H1 (cell line): ENCODE data around the gene AQP6. TPM values are rescaled to one million over a fixed set of nuclear protein-coding genes. Genes with fewer than 3 reads are reported as not detected.

ENCODE experiments used
- CTCF ChIA-PET: fragments of 300-600 bp; sonication (Branson Sonifier 250); formaldehyde crosslinking; loops from one replicate; lab custom pipeline; 2021; ENCODE audit not compliant: partially characterized antibody; lab: Charles Lee
- POLR2A ChIA-PET: fragments of 300-600 bp; sonication (Branson Sonifier 250); formaldehyde crosslinking; loops from one replicate; lab custom pipeline; 2021; ENCODE audit warnings: inconsistent platforms; ENCODE audit not compliant: partially characterized antibody; lab: Charles Lee
- DNase-seq, 2 experiments: peaks; one replicate each; pipeline versions ENCODE4 v3.0.0 to v3.0.0-alpha.2; 2010 to 2022; ENCODE audit warnings: low spot score in 2 of 2, low read depth in 1 of 2, mixed read lengths in 1 of 2
- FAIRE-seq: peaks from 2 replicates; lab custom pipeline; 2011; peaks lifted over from hg19 to GRCh38; lab: Jason Lieb, UNC
- H2AFZ ChIP-seq: 2 replicates; pipeline ENCODE4 v1.8.1; 2012; ENCODE audit warnings: low read length, inconsistent platforms
- H2AK5ac ChIP-seq: 2 replicates; pipeline ENCODE4 v1.6.1; 2013; ENCODE audit warnings: low read depth, low read length
- H2BK120ac ChIP-seq: replicated peaks from 2 replicates; pipeline ENCODE3; 2013; ENCODE audit warnings: low read depth, low read length, inconsistent platforms
- H2BK12ac ChIP-seq: 2 replicates; pipeline ENCODE4 v1.6.1; 2013; ENCODE audit warnings: low read depth, low read length
- H2BK15ac ChIP-seq: 2 replicates; pipeline ENCODE4 v1.6.1; 2013; ENCODE audit warnings: low read length
- H2BK20ac ChIP-seq: 2 replicates; pipeline ENCODE4 v1.6.1; 2013; ENCODE audit warnings: low read length
- H2BK5ac ChIP-seq: 2 replicates; pipeline ENCODE4 v1.6.1; 2013; ENCODE audit warnings: low read depth, low read length
- H3K14ac ChIP-seq: 2 replicates; pipeline ENCODE4 v1.6.1; 2013; ENCODE audit warnings: inconsistent platforms; ENCODE audit not compliant: insufficient read length
- H3K18ac ChIP-seq: 2 replicates; pipeline ENCODE4 v1.6.1; 2013; ENCODE audit warnings: low read length; ENCODE audit errors: extremely low read depth
- H3K23ac ChIP-seq: 2 replicates; pipeline ENCODE4 v1.6.1; 2013; ENCODE audit warnings: inconsistent platforms; ENCODE audit not compliant: insufficient read length
- H3K23me2 ChIP-seq: 2 replicates; pipeline ENCODE4 v1.6.1; 2013; ENCODE audit warnings: low read depth, low read length
- H3K27ac ChIP-seq: 2 replicates; pipeline ENCODE4 v1.6.1; 2011; ENCODE audit warnings: low read depth, low read length, inconsistent platforms
- H3K27me3 ChIP-seq, 4 experiments: replicated peaks in 1 of 4; 1 replicate in 1 of 4; 2 replicates in 3 of 4; pipeline versions ENCODE4 v1.6.1 to v1.8.1; 2011 to 2013; ENCODE audit warnings: low read length in 3 of 4, mild to moderate bottlenecking in 3 of 4, inconsistent platforms in 2 of 4, mixed read lengths in 2 of 4, moderate library complexity in 1 of 4; ENCODE audit not compliant: control insufficient read depth in 3 of 4, insufficient read depth in 3 of 4; ENCODE audit errors: extremely low read depth in 1 of 4
- H3K36me3 ChIP-seq, 4 experiments: 2 replicates each; pipeline versions ENCODE4 v1.6.1 to v1.8.1; 2011 to 2013; ENCODE audit warnings: mild to moderate bottlenecking in 4 of 4, low read length in 3 of 4, moderate library complexity in 2 of 4, control low read depth in 1 of 4, inconsistent platforms in 1 of 4; ENCODE audit not compliant: insufficient read depth in 4 of 4, control insufficient read depth in 2 of 4
- H3K4ac ChIP-seq: replicated peaks from 2 replicates; pipeline ENCODE3; 2013; ENCODE audit warnings: low read length, low read depth, mixed read lengths, inconsistent platforms; ENCODE audit not compliant: insufficient read length
- H3K4me1 ChIP-seq, 4 experiments: replicated peaks in 1 of 4; 1 replicate in 1 of 4; 2 replicates in 3 of 4; pipeline versions ENCODE4 v1.6.1 to v1.8.1; 2011 to 2013; ENCODE audit warnings: low read length in 3 of 4, inconsistent platforms in 2 of 4, mixed read lengths in 1 of 4; ENCODE audit not compliant: insufficient read depth in 4 of 4, control insufficient read depth in 3 of 4
- H3K4me2 ChIP-seq, 2 experiments: 2 replicates each; pipeline versions ENCODE4 v1.6.1 to v1.8.1; 2011 to 2013; ENCODE audit warnings: low read depth in 2 of 2, low read length in 2 of 2, control low read depth in 1 of 2, inconsistent platforms in 1 of 2, mild to moderate bottlenecking in 1 of 2; ENCODE audit not compliant: insufficient read depth in 1 of 2
- H3K4me3 ChIP-seq, 4 experiments: fragments of 200-600, 300-600 bp in 1 of 4; sonication (generic), shearing (Covaris generic), sonication (Bioruptor Twin) in 1 of 4; 2 replicates each; pipeline versions ENCODE4 v1.5.1 to v1.8.1; 2011 to 2016; ENCODE audit warnings: low read length in 4 of 4, low read depth in 3 of 4, control low read depth in 2 of 4, inconsistent platforms in 2 of 4, mild to moderate bottlenecking in 2 of 4, mixed read lengths in 1 of 4, moderate library complexity in 1 of 4; ENCODE audit not compliant: insufficient read depth in 2 of 4; ENCODE audit errors: extremely low read depth in 1 of 4
- H3K56ac ChIP-seq: replicated peaks from 2 replicates; pipeline ENCODE3; 2013; ENCODE audit warnings: low read depth, mild to moderate bottlenecking, mixed read lengths, low read length, inconsistent platforms; ENCODE audit not compliant: insufficient read length
- H3K79me1 ChIP-seq: 2 replicates; pipeline ENCODE4 v1.6.1; 2013; ENCODE audit warnings: low read depth, low read length, control low read depth
- H3K79me2 ChIP-seq, 2 experiments: 2 replicates each; pipeline versions ENCODE4 v1.6.1 to v1.8.1; 2012 to 2013; ENCODE audit warnings: low read length in 2 of 2, mild to moderate bottlenecking in 2 of 2, inconsistent platforms in 1 of 2; ENCODE audit not compliant: insufficient read depth in 2 of 2, control insufficient read depth in 1 of 2
- H3K9ac ChIP-seq, 4 experiments: replicated peaks in 1 of 4; 1 replicate in 1 of 4; 2 replicates in 3 of 4; pipeline versions ENCODE4 v1.6.1 to v1.8.1; 2011 to 2013; ENCODE audit warnings: low read depth in 3 of 4, low read length in 3 of 4, control low read depth in 2 of 4, mild to moderate bottlenecking in 2 of 4, moderate library complexity in 2 of 4, inconsistent platforms in 1 of 4; ENCODE audit errors: extremely low read depth in 1 of 4
- H3K9me3 ChIP-seq, 2 experiments: 2 replicates each; pipeline versions ENCODE4 v1.6.1 to v1.8.1; 2012 to 2013; ENCODE audit warnings: mild to moderate bottlenecking in 2 of 2, moderate library complexity in 2 of 2, control low read depth in 1 of 2, inconsistent platforms in 1 of 2, low read depth in 1 of 2, low read length in 1 of 2, mixed read lengths in 1 of 2; ENCODE audit not compliant: insufficient read depth in 2 of 2
- H4K20me1 ChIP-seq, 2 experiments: replicated peaks in 1 of 2; 2 replicates each; pipeline versions ENCODE3 to v1.8.1; 2011 to 2013; ENCODE audit warnings: inconsistent platforms in 2 of 2, low read length in 2 of 2, mild to moderate bottlenecking in 1 of 2; ENCODE audit not compliant: insufficient read depth in 2 of 2, control insufficient read depth in 1 of 2
- H4K5ac ChIP-seq: 2 replicates; pipeline ENCODE4 v1.6.1; 2013; ENCODE audit warnings: low read length, low read depth, mixed read lengths, inconsistent platforms; ENCODE audit not compliant: insufficient read length
- H4K8ac ChIP-seq: 2 replicates; pipeline ENCODE4 v1.8.0; 2013; ENCODE audit warnings: mild to moderate bottlenecking, moderate library complexity, low read length, inconsistent platforms; ENCODE audit not compliant: insufficient read depth; ENCODE audit errors: extremely low read depth
- H4K91ac ChIP-seq: replicated peaks from 2 replicates; pipeline ENCODE3; 2013; ENCODE audit warnings: low read length, mixed read lengths, inconsistent platforms; ENCODE audit not compliant: insufficient read length
- ATF3 ChIP-seq: IDR thresholded peaks from 2 replicates; pipeline ENCODE4 v1.6.1; 2011; ENCODE audit warnings: low read depth, mild to moderate bottlenecking, low read length; ENCODE audit not compliant: insufficient read depth
- CBX8 ChIP-seq: fragments of 300-800, 300-1000 bp; sonication (generic); IDR thresholded peaks from 2 replicates; pipeline ENCODE4 v1.7.1; 2016; ENCODE audit warnings: low read depth, low read length, borderline replicate concordance
- CHD1 ChIP-seq: IDR thresholded peaks from 2 replicates; pipeline ENCODE4 v1.6.1; 2012; ENCODE audit warnings: low read depth, low read length, improper control_type of control experiment
- EP300 ChIP-seq, 2 experiments: IDR thresholded peaks; 1 replicate in 1 of 2; 2 replicates in 1 of 2; pipeline ENCODE4 v1.6.1; 2011 to 2012; ENCODE audit warnings: low read depth in 2 of 2, low read length in 2 of 2, mild to moderate bottlenecking in 2 of 2, borderline replicate concordance in 1 of 2, inconsistent platforms in 1 of 2, moderate library complexity in 1 of 2
- GTF2F1 ChIP-seq: IDR thresholded peaks from 2 replicates; pipeline ENCODE4 v1.6.1; 2012; ENCODE audit warnings: low read depth, low read length, improper control_type of control experiment, borderline replicate concordance
- JUND ChIP-seq: IDR thresholded peaks from 2 replicates; pipeline ENCODE4 v1.6.1; 2011; ENCODE audit warnings: mild to moderate bottlenecking, improper control_type of control experiment, low read length
- MAFK ChIP-seq: IDR thresholded peaks from 2 replicates; pipeline ENCODE4 v1.6.1; 2012; ENCODE audit warnings: low read depth, mild to moderate bottlenecking, improper control_type of control experiment, low read length
- NRF1 ChIP-seq: IDR thresholded peaks from 2 replicates; pipeline ENCODE4 v1.6.1; 2011; ENCODE audit warnings: mild to moderate bottlenecking, low read depth, low read length, improper control_type of control experiment
- SAP30 ChIP-seq: fragments of 300-600 bp; sonication (generic); IDR thresholded peaks from 2 replicates; pipeline ENCODE4 v1.7.1; 2012; ENCODE audit warnings: low read length, moderate library complexity, mild to moderate bottlenecking, inconsistent platforms; ENCODE audit not compliant: insufficient read depth, insufficient replicate concordance
- SUZ12 ChIP-seq: fragments of 200-600 bp; sonication (generic); IDR thresholded peaks from 2 replicates; pipeline ENCODE4 v1.6.1; 2012; ENCODE audit warnings: mild to moderate bottlenecking, inconsistent platforms, low read length, moderate library complexity, mixed read lengths
- TAF7 ChIP-seq: optimal IDR thresholded peaks from 2 replicates; pipeline ENCODE3; 2011; ENCODE audit warnings: low read depth, mild to moderate bottlenecking, inconsistent platforms, low read length, moderate library complexity, borderline replicate concordance
- TCF12 ChIP-seq: IDR thresholded peaks from 2 replicates; pipeline ENCODE4 v1.6.1; 2011; ENCODE audit warnings: low read depth, mild to moderate bottlenecking, low read length
- TEAD4 ChIP-seq: IDR thresholded peaks from 2 replicates; pipeline ENCODE4 v1.6.1; 2012; ENCODE audit warnings: low read depth, low read length, inconsistent platforms, mixed read lengths
- YY1 ChIP-seq: IDR thresholded peaks from 2 replicates; pipeline ENCODE4 v1.6.1; 2011; ENCODE audit warnings: low read depth, mild to moderate bottlenecking, low read length
- WGBS, 2 experiments: shearing (Covaris generic) in 1 of 2; methylation state at CpG; one replicate each; pipeline versions ENCODE4 v1.1.6 to v1.1.7; 2013 to 2015; ENCODE audit warnings: low lambda C conversion rate in 2 of 2, mixed read lengths in 2 of 2, inconsistent platforms in 1 of 2, low coverage in 1 of 2, missing lambda C conversion rate in 1 of 2; ENCODE audit not compliant: insufficient replicate concordance in 2 of 2, insufficient coverage in 1 of 2, insufficient read length in 1 of 2; ENCODE audit errors: extremely low coverage in 1 of 2, missing lambda C conversion rate in 1 of 2; 5-methylcytosine and 5-hydroxymethylcytosine counted together
- polyA plus RNA-seq, 7 experiments: library from polyadenylated mRNA; depleted of rRNA in 3 of 7; stranded (reverse) in 5 of 7; unstranded in 2 of 7; fragments of >200 nt in 5 of 7; fragments of 200-250 nt in 2 of 7; gene quantifications; 1 replicate in 5 of 7; 2 replicates in 1 of 7; 4 replicates in 1 of 7; pipeline versions ENCODE4 v1.2.1 to v1.2.3, GENCODE V29; 2011 to 2013; ENCODE audit warnings: missing spikeins in 2 of 7, mixed read lengths in 2 of 7
- total RNA-seq: library from RNA; stranded (reverse); fragmentation: NEBNext Ultra II Directional; extraction: Animal tissue kit (Norgen Biotek cat#: 25700); gene quantifications from 2 replicates; pipeline ENCODE4 v1.2.1, GENCODE V29; 2021

AQP6 gene
- total and polyA plus RNA-seq, 2 of the 8 experiments (the other 6 are each of a cell fraction or from before 2014, with no cell fraction given), result 0.03 to 0.17 TPM

- H3K4me3 ChIP-seq, result no peak overlapping the region
- H2BK12ac ChIP-seq, result no peak overlapping the region
- H3K9me3 ChIP-seq, result no peaks in the 10 kb centered on the region
- POLR2A ChIA-PET, result no interaction called here
- H3K9ac ChIP-seq, result no peak overlapping the region
- WGBS, 2 experiments, result 88% methylated on average over 5 of the region's 5 CpGs; no CpG with 5 or more reads in 1 of the 2 experiments
- no peak overlapping the region for H2BK5ac ChIP-seq
- no peak overlapping the region; the same call in 1 of the 2 replicates for H2BK20ac ChIP-seq
- H3K23ac ChIP-seq, result no peak overlapping the region
- H3K4ac ChIP-seq, result no peak overlapping the region
- H4K91ac ChIP-seq, result no peak overlapping the region
- H3K14ac ChIP-seq, result no peak overlapping the region
- no peak overlapping the region for H3K4me2 ChIP-seq
- no peak overlapping the region for H2AK5ac ChIP-seq
- H3K18ac ChIP-seq, result no peak overlapping the region
- no peaks in the 10 kb centered on the region; the same call in 1 of the 2 replicates for H3K23me2 ChIP-seq
- no peak overlapping the region for H3K27ac ChIP-seq
- DNase-seq, result no peak
- CTCF ChIA-PET, result interaction anchor here (0.9 to 5.1 kb wide), 11 partner anchors 9 to 166 kb away, joined by 3 to 37 read pairs (median 4); no protein-coding TSS in a partner anchor
- H3K27me3 ChIP-seq, result peaks cover 0 to 3% (median 0%) of the 10 kb centered on the region in 4 experiments; a peak in 1 of 7 replicates
- H2BK120ac ChIP-seq, result no peak overlapping the region
- no peak overlapping the region for H2BK15ac ChIP-seq
- FAIRE-seq, result no peak
- TF ChIP-seq MAFK (no peak), EP300 (IDR thresholded peaks at IDR 0.05; ENCODE audit: borderline replicate concordance in 1 of 2, low read depth in 2 of 2, low read length in 2 of 2) (no peak), CBX8 (no peak), CHD1 (no peak), GTF2F1 (no peak), JUND (no peak), ATF3 (no peak), TEAD4 (no peak), SUZ12 (no peak), YY1 (no peak), SAP30 (no peak), NRF1 (no peak), TCF12 (no peak), TAF7 (no peak)
- peaks cover 3 to 17% (median 4%) of the 10 kb centered on the region in 4 experiments; a peak in 6 of 7 replicates for H3K4me1 ChIP-seq
- no peak overlapping the region for H4K8ac ChIP-seq
- no peaks in the 10 kb centered on the region for H3K79me1 ChIP-seq
- no peak overlapping the region for H2AFZ ChIP-seq
- peaks cover 0 to 1% of the 10 kb centered on the region in 2 experiments for H4K20me1 ChIP-seq
- no peak overlapping the region for H3K56ac ChIP-seq
- H3K79me2 ChIP-seq, result no peaks in the 10 kb centered on the region
- no peak overlapping the region for H4K5ac ChIP-seq
- H3K36me3 ChIP-seq, result no peaks in the 10 kb centered on the region
Measured at GRCh38 chr12:49944046-49944445, 28.7 kb upstream of the AQP6 start.
